Prostate gland (tissue), 2 donors: ENCODE results near the gene PCDHGA4. TPM values are rescaled to one million over a fixed set of nuclear protein-coding genes. Genes with fewer than 3 reads are reported as not detected.
"Not testable (repeated sequence)": the region's sequence is repeated elsewhere in the genome, so short reads cannot be mapped to it uniquely, and the experiment has no call there.

ENCODE experiments used
- DNase-seq: peaks from one replicate; pipeline ENCODE4 v3.0.0-alpha.2; 2019; ENCODE audit warnings: low spot score
- H3K27ac ChIP-seq, 2 donors: fragments of 200-600 bp; sonication (generic); 2 replicates each; pipeline ENCODE4 v1.5.1; 2017 to 2019
- H3K27me3 ChIP-seq: fragments of 200-600 bp; sonication (generic); replicated peaks from 2 replicates; pipeline ENCODE4 v1.5.1; 2019; ENCODE audit not compliant: insufficient read depth
- H3K36me3 ChIP-seq, 2 donors: fragments of 200-600 bp; sonication (generic); 1 replicate in 1 of 2; 2 replicates in 1 of 2; pipeline versions ENCODE4 v1.5.1 to v1.8.1; 2017 to 2019
- H3K4me1 ChIP-seq: fragments of 200-600 bp; sonication (generic); replicated peaks from 2 replicates; pipeline ENCODE4 v1.5.1; 2019
- H3K4me3 ChIP-seq, 2 donors: fragments of 200-600 bp; sonication (generic); 2 replicates each; pipeline ENCODE4 v1.5.1; 2017 to 2019
- H3K9me3 ChIP-seq: fragments of 200-600 bp; sonication (generic); 2 replicates; pipeline ENCODE4 v1.5.1; 2017
- CTCF ChIP-seq, 4 experiments: fragments of 200-600 bp in 2 of 4; fragments of 450-650 bp in 2 of 4; sonication (generic) in 2 of 4; IDR thresholded peaks; 1 replicate in 3 of 4; 2 replicates in 1 of 4; pipeline ENCODE4 v1.5.1; 2016 to 2019; ENCODE audit warnings: antibody characterized with exemption in 4 of 4, mild to moderate bottlenecking in 2 of 4, moderate library complexity in 2 of 4
- POLR2A ChIP-seq: fragments of 450-650 bp; IDR thresholded peaks from one replicate; pipeline ENCODE4 v1.6.1; 2016; ENCODE audit warnings: antibody characterized with exemption, mild to moderate bottlenecking
- POLR2AphosphoS5 ChIP-seq: sonication (generic); formaldehyde crosslinking; IDR thresholded peaks from one replicate; pipeline ENCODE4 v1.6.1; 2017; ENCODE audit warnings: antibody characterized with exemption
- WGBS: methylation state at CpG from one replicate; pipeline ENCODE4 v1.1.5; 2018; 5-methylcytosine and 5-hydroxymethylcytosine counted together
- intact Hi-C: fragments of 100-400 bp; cut with DNase I; formaldehyde crosslinking; loops from one replicate; pipeline ENCODE4 v1.14.2; 2022
- total RNA-seq, 2 donors: library from RNA; depleted of rRNA; stranded (reverse); fragments of >200 nt; gene quantifications; one replicate each; pipeline ENCODE4 v1.1.0, GENCODE V29; 2016

Gene PCDHGA4
- total RNA-seq, 2 donors from 2014 or later, result 2.5 to 10.5 TPM

GRCh38 chr5:141328231-141328630 is 26.6 kb upstream of the PCDHGA4 start:
- H3K9me3 ChIP-seq, result no peaks in the 10 kb centered on the region
- no peak overlapping the region for H3K4me3 ChIP-seq
- DNase-seq, result no peak
- no peak overlapping the region for H3K27ac ChIP-seq
- intact Hi-C loops, result no loop called here
- peaks cover 5% of the 10 kb centered on the region for H3K27me3 ChIP-seq
- TF ChIP-seq POLR2A (no peak), POLR2AphosphoS5 (no peak), CTCF (IDR thresholded peaks at IDR 0.05) (no peak)
- no peaks in the 10 kb centered on the region for H3K4me1 ChIP-seq
- WGBS, result 79% methylated on average over 8 of the region's 8 CpGs
- no peaks in the 10 kb centered on the region for H3K36me3 ChIP-seq

GRCh38 chr5:141330299-141331080 is 24.3 kb upstream of the PCDHGA4 start, which contains the start of gene PCDHGA1:
Gene PCDHGA1, plus strand, starts transcription at chr5:141330514.
- no peaks in the 10 kb centered on the region for H3K9me3 ChIP-seq
- no peak within 1 kb of the TSS for H3K27ac ChIP-seq
- peaks cover 11% of the 10 kb centered on the region for H3K27me3 ChIP-seq
- H3K4me1 ChIP-seq, result no peaks in the 10 kb centered on the region
- no peak within 1 kb of the TSS for H3K4me3 ChIP-seq
- intact Hi-C loops, result no loop called here
- WGBS, result 20% methylated on average over 21 of the region's 21 CpGs
- H3K36me3 ChIP-seq, result no peaks in the 10 kb centered on the region
- DNase-seq, result no peak
- TF ChIP-seq POLR2AphosphoS5 (no peak), CTCF (IDR thresholded peaks at IDR 0.05) (no peak), POLR2A (no peak)

GRCh38 chr5:141332571-141332970 is 22.2 kb upstream of the PCDHGA4 start:
- not testable (repeated sequence) for H3K9me3 ChIP-seq

GRCh38 chr5:141338538-141339306 is 16.1 kb upstream of the PCDHGA4 start, which contains the start of gene PCDHGA2:
Gene PCDHGA2, plus strand, starts transcription at chr5:141338760.
- Histone ChIP-seq H3K27ac (no peak within 1 kb of the TSS), H3K36me3 (no peaks in the 10 kb centered on the region), H3K4me3 (no peak within 1 kb of the TSS), H3K4me1 (no peaks in the 10 kb centered on the region), H3K27me3 (peaks cover 6% of the 10 kb centered on the region), H3K9me3 (no peaks in the 10 kb centered on the region)
- 10% methylated on average over 26 of the region's 27 CpGs for WGBS
- TF ChIP-seq POLR2A (no peak), CTCF (IDR thresholded peaks at IDR 0.05) (peak in 2 of 4 experiments; percentile 5 to 28), POLR2AphosphoS5 (no peak)
- no peak for DNase-seq
- intact Hi-C loops, result no loop called here

More at GRCh38 chr5:141332571-141332970, 22.2 kb upstream of the PCDHGA4 start:
- DNase-seq, H3K36me3 ChIP-seq, intact Hi-C loops, H3K4me1 ChIP-seq, H3K4me3 ChIP-seq, H3K27ac ChIP-seq: not testable (repeated sequence)
- 24% methylated on average over 32 of the region's 39 CpGs for WGBS
- peaks cover 11% of the 10 kb centered on the region for H3K27me3 ChIP-seq

GRCh38 chr5:141340781-141341354 is 14.0 kb upstream of the PCDHGA4 start:
- DNase-seq, H3K9me3 ChIP-seq, H3K36me3 ChIP-seq, H3K4me3 ChIP-seq, intact Hi-C loops, H3K27ac ChIP-seq, H3K4me1 ChIP-seq, H3K27me3 ChIP-seq: not testable (repeated sequence)
- 48% methylated on average over 35 of the region's 45 CpGs for WGBS
